Liver (tissue), 9 donors: ENCODE measurements around the gene FZD10. TPM values are rescaled to one million over a fixed set of nuclear protein-coding genes. Genes with fewer than 3 reads are reported as not detected.

Experiments used
- DNase-seq: peaks from one replicate; pipeline ENCODE4 v3.0.0-alpha.2; 2017; ENCODE audit warnings: low spot score
- H3K27ac ChIP-seq, 2 donors: one replicate each; pipeline ENCODE4 v1.7.0; 2013; ENCODE audit warnings: inconsistent platforms in 2 of 2, low read length in 2 of 2, control low read depth in 1 of 2, low read depth in 1 of 2, mild to moderate bottlenecking in 1 of 2
- H3K27me3 ChIP-seq, 4 donors: one replicate each; pipeline versions ENCODE4 v1.6.1 to v1.7.0; 2013; ENCODE audit warnings: low read length in 3 of 4, inconsistent platforms in 1 of 4, mild to moderate bottlenecking in 1 of 4, moderate library complexity in 1 of 4; ENCODE audit not compliant: control insufficient read depth in 4 of 4, insufficient read depth in 4 of 4
- H3K36me3 ChIP-seq, 4 donors: one replicate each; pipeline versions ENCODE4 v1.6.1 to v1.7.0; 2013; ENCODE audit warnings: low read length in 3 of 4, mild to moderate bottlenecking in 3 of 4, low read depth in 1 of 4, moderate library complexity in 1 of 4; ENCODE audit not compliant: control insufficient read depth in 4 of 4, insufficient read depth in 3 of 4
- H3K4me1 ChIP-seq, 4 donors: one replicate each; pipeline versions ENCODE4 v1.6.1 to v1.7.0; 2013; ENCODE audit warnings: low read length in 3 of 4, mild to moderate bottlenecking in 3 of 4, moderate library complexity in 1 of 4; ENCODE audit not compliant: control insufficient read depth in 4 of 4, insufficient read depth in 4 of 4
- H3K4me3 ChIP-seq, 3 donors: one replicate each; pipeline versions ENCODE4 v1.6.1 to v1.7.0; 2013; ENCODE audit warnings: low read length in 3 of 3, control low read depth in 1 of 3, low read depth in 1 of 3, mild to moderate bottlenecking in 1 of 3
- H3K9ac ChIP-seq, 2 donors: one replicate each; pipeline ENCODE4 v1.7.0; 2013; ENCODE audit warnings: low read length in 2 of 2, mild to moderate bottlenecking in 2 of 2, moderate library complexity in 2 of 2, control low read depth in 1 of 2, low read depth in 1 of 2
- H3K9me3 ChIP-seq, 4 donors: one replicate each; pipeline versions ENCODE4 v1.6.1 to v1.7.0; 2013; ENCODE audit warnings: low read length in 3 of 4; ENCODE audit not compliant: control insufficient read depth in 4 of 4
- EGR1 ChIP-seq, 2 donors: IDR thresholded peaks; 2 replicates each; pipeline ENCODE4 v1.6.1; 2016 to 2018; ENCODE audit warnings: antibody characterized with exemption in 2 of 2, low read depth in 2 of 2
- FOXA1 ChIP-seq: IDR thresholded peaks from 2 replicates; pipeline ENCODE4 v1.6.1; 2016; ENCODE audit warnings: antibody characterized with exemption
- FOXA2 ChIP-seq: IDR thresholded peaks from 2 replicates; pipeline ENCODE4 v1.6.1; 2016; ENCODE audit warnings: antibody characterized with exemption
- GABPA ChIP-seq, 2 donors: IDR thresholded peaks in 1 of 2; conservative IDR thresholded peaks in 1 of 2; 2 replicates each; pipeline ENCODE4 v1.6.1; 2016; ENCODE audit warnings: antibody characterized with exemption in 2 of 2, mild to moderate bottlenecking in 1 of 2, moderate library complexity in 1 of 2
- HNF4A ChIP-seq, 2 donors: conservative IDR thresholded peaks; 2 replicates each; pipeline ENCODE4 v1.6.1; 2016; ENCODE audit warnings: antibody characterized with exemption in 2 of 2, mild to moderate bottlenecking in 2 of 2
- JUND ChIP-seq, 2 donors: IDR thresholded peaks; 2 replicates each; pipeline ENCODE4 v1.6.1; 2016; ENCODE audit warnings: antibody characterized with exemption in 2 of 2
- MAX ChIP-seq: IDR thresholded peaks from 2 replicates; pipeline ENCODE4 v1.6.1; 2016; ENCODE audit warnings: antibody characterized with exemption
- NR2F2 ChIP-seq: IDR thresholded peaks from 2 replicates; pipeline ENCODE4 v1.6.1; 2016; ENCODE audit warnings: antibody characterized with exemption
- RAD21 ChIP-seq, 2 donors: IDR thresholded peaks; 2 replicates each; pipeline ENCODE4 v1.6.1; 2016; ENCODE audit warnings: antibody characterized with exemption in 2 of 2, mild to moderate bottlenecking in 2 of 2
- REST ChIP-seq: IDR thresholded peaks from 2 replicates; pipeline ENCODE4 v1.6.1; 2016; ENCODE audit warnings: antibody characterized with exemption, mild to moderate bottlenecking
- RXRA ChIP-seq, 2 donors: IDR thresholded peaks; 2 replicates each; pipeline ENCODE4 v1.6.1; 2017 to 2018; ENCODE audit warnings: antibody characterized with exemption in 2 of 2, mild to moderate bottlenecking in 1 of 2
- SP1 ChIP-seq: IDR thresholded peaks from 2 replicates; pipeline ENCODE4 v1.6.1; 2018; ENCODE audit warnings: antibody characterized with exemption, mild to moderate bottlenecking
- TAF1 ChIP-seq: conservative IDR thresholded peaks from 2 replicates; pipeline ENCODE4 v1.6.1; 2016; ENCODE audit warnings: antibody characterized with exemption, mild to moderate bottlenecking
- YY1 ChIP-seq: IDR thresholded peaks from 2 replicates; pipeline ENCODE4 v1.6.1; 2016; ENCODE audit warnings: antibody characterized with exemption, mild to moderate bottlenecking
- ZBTB33 ChIP-seq: IDR thresholded peaks from 2 replicates; pipeline ENCODE4 v1.6.1; 2016; ENCODE audit warnings: antibody characterized with exemption
- WGBS: extraction: QIAGEN DNeasy Blood & Tissue Kit; methylation state at CpG from one replicate; pipeline ENCODE4 v1.1.7; 2013; 5-methylcytosine and 5-hydroxymethylcytosine counted together
- polyA plus RNA-seq, 2 donors: library from polyadenylated mRNA; stranded (reverse) in 1 of 2; unstranded in 1 of 2; fragments of 200-250 nt in 1 of 2; fragments of >200 nt in 1 of 2; fragmentation: Nextera tagmentation in 1 of 2; extraction: Ambion mirVana in 1 of 2; gene quantifications; one replicate each; pipeline versions ENCODE4 v1.2.1 to v1.2.3, GENCODE V29; 2013 to 2015
- total RNA-seq, 2 donors: library from RNA; depleted of rRNA; stranded (reverse); fragments of >200 nt; gene quantifications; one replicate each; pipeline ENCODE4 v1.2.3, GENCODE V29; 2014
- TF ChIP-seq, protein P1 (sequence below): fragments of 150-350 bp; IDR thresholded peaks from 2 replicates; pipeline ENCODE4 v1.5.1; 2017; ENCODE audit warnings: improper control_type of control experiment, low read depth, low read length; ENCODE audit not compliant: missing input control
- TF ChIP-seq, protein P2 (sequence below): IDR thresholded peaks from 2 replicates; pipeline ENCODE4 v1.6.1; 2016; ENCODE audit warnings: antibody characterized with exemption
- donor health status: healthy.
- donor health status: healthy.
- donor health status: healthy.
- donor health status: healthy.
- donor health status: healthy.

FZD10 gene
- total and polyA plus RNA-seq, 4 donors, result 0.02 TPM; not detected in 3

DNA sequence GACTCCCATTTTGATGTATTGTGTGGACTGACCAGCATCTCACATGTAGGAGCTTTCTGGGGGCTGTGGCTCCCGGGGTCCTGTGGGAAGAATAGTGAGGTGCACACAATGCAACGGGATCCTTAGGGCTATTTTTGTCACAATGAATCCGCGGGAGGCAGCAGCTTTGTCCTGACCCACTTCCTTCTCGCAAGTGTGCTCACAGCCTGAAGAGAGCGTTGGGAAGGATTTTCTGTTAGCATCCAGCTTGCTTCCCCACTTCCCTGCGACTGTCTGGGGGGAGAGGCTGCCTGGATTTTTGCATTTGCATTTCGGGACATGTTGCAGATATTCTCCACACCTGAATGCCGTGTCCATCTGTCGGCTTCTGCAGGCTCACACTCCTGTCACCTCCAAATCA is 31.9 kb downstream of the FZD10 start:
- H3K9me3 ChIP-seq, result no peaks in the 10 kb centered on the region
- H3K36me3 ChIP-seq, result no peaks in the 10 kb centered on the region
- H3K27ac ChIP-seq, result no peak overlapping the region
- no peak overlapping the region for H3K9ac ChIP-seq
- WGBS, result 65% methylated on average over 10 of the region's 10 CpGs
- TF ChIP-seq MAX (no peak), YY1 (no peak), FOXA1 (no peak), RAD21 (IDR thresholded peaks at IDR 0.05) (no peak), HNF4A (conservative IDR thresholded peaks at IDR 0.05) (no peak), JUND (IDR thresholded peaks at IDR 0.05) (no peak), NR2F2 (no peak), TAF1 (no peak), RXRA (IDR thresholded peaks at IDR 0.05) (no peak), ZBTB33 (no peak), FOXA2 (no peak), EGR1 (IDR thresholded peaks at IDR 0.05; ENCODE audit: low read depth in 2 of 2) (no peak), REST (no peak), SP1 (no peak), GABPA (IDR thresholded peaks at IDR 0.05 in 1 of 2, conservative IDR thresholded peaks at IDR 0.05 in 1 of 2) (no peak)
- TF ChIP-seq, protein P1, sequence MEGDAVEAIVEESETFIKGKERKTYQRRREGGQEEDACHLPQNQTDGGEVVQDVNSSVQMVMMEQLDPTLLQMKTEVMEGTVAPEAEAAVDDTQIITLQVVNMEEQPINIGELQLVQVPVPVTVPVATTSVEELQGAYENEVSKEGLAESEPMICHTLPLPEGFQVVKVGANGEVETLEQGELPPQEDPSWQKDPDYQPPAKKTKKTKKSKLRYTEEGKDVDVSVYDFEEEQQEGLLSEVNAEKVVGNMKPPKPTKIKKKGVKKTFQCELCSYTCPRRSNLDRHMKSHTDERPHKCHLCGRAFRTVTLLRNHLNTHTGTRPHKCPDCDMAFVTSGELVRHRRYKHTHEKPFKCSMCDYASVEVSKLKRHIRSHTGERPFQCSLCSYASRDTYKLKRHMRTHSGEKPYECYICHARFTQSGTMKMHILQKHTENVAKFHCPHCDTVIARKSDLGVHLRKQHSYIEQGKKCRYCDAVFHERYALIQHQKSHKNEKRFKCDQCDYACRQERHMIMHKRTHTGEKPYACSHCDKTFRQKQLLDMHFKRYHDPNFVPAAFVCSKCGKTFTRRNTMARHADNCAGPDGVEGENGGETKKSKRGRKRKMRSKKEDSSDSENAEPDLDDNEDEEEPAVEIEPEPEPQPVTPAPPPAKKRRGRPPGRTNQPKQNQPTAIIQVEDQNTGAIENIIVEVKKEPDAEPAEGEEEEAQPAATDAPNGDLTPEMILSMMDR, result no peak
- TF ChIP-seq, protein P2, sequence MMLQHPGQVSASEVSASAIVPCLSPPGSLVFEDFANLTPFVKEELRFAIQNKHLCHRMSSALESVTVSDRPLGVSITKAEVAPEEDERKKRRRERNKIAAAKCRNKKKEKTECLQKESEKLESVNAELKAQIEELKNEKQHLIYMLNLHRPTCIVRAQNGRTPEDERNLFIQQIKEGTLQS, result no peak
- no peak for DNase-seq
- H3K4me3 ChIP-seq, result no peak overlapping the region
- H3K4me1 ChIP-seq, result no peaks in the 10 kb centered on the region
- no peaks in the 10 kb centered on the region for H3K27me3 ChIP-seq

- H3K27ac ChIP-seq, result no peak overlapping the region
- DNase-seq, result no peak
- WGBS, result 93% methylated on average over 7 of the region's 7 CpGs
- no peak overlapping the region for H3K4me3 ChIP-seq
- H3K9me3 ChIP-seq, result no peaks in the 10 kb centered on the region
- no peaks in the 10 kb centered on the region for H3K27me3 ChIP-seq
- H3K9ac ChIP-seq, result no peak overlapping the region
- H3K4me1 ChIP-seq, result no peaks in the 10 kb centered on the region
- TF ChIP-seq REST, result no peak
- no peak for TF ChIP-seq MAX
- no peak for TF ChIP-seq FOXA1
- TF ChIP-seq SP1, result no peak
- no peaks in the 10 kb centered on the region for H3K36me3 ChIP-seq
Measured at GRCh38 chr12:130195369-130195768, 33.1 kb downstream of the FZD10 start.
